BLaER1 (cell line): Measurements from ENCODE around the gene CA12.

Experiments
- H3K27ac ChIP-seq: shearing (Covaris generic); formaldehyde crosslinking; 2 replicates; pipeline ENCODE4 v1.8.1; 2022
- H3K27me3 ChIP-seq: shearing (Covaris generic); formaldehyde crosslinking; 2 replicates; pipeline ENCODE4 v1.8.1; 2022
- H3K36me3 ChIP-seq: shearing (Covaris generic); formaldehyde crosslinking; 2 replicates; pipeline ENCODE4 v1.8.1; 2022
- H3K4me1 ChIP-seq: shearing (Covaris generic); formaldehyde crosslinking; 2 replicates; pipeline ENCODE4 v1.8.1; 2022
- H3K4me2 ChIP-seq: shearing (Covaris generic); formaldehyde crosslinking; 2 replicates; pipeline ENCODE4 v1.8.1; 2022
- H3K4me3 ChIP-seq: shearing (Covaris generic); formaldehyde crosslinking; 2 replicates; pipeline ENCODE4 v1.8.1; 2022
- H3K9ac ChIP-seq: shearing (Covaris generic); formaldehyde crosslinking; 2 replicates; pipeline ENCODE4 v1.8.1; 2022
- H3K9me3 ChIP-seq: shearing (Covaris generic); formaldehyde crosslinking; 2 replicates; pipeline ENCODE4 v1.8.1; 2022
- H4K20me1 ChIP-seq: shearing (Covaris generic); formaldehyde crosslinking; 2 replicates; pipeline ENCODE4 v1.8.1; 2022
- Cebpa-rat ChIP-seq: shearing (Covaris generic); IDR thresholded peaks from 2 replicates; pipeline ENCODE4 v1.8.1; 2022

The CA12 gene

GRCh38 chr15:63402498-63403253 lies 21.0 kb upstream of the CA12 start:
- H3K4me2 ChIP-seq = no peak overlapping the region
- no peak overlapping the region for H3K4me3 ChIP-seq
- H4K20me1 ChIP-seq = no peaks in the 10 kb centered on the region

GRCh38 chr15:63401714-63402497 lies 20.3 kb upstream of the CA12 start:
- no peak for TF ChIP-seq Cebpa-rat
- Histone ChIP-seq H4K20me1 (no peaks in the 10 kb centered on the region), H3K4me2 (no peak overlapping the region), H3K9ac (no peak overlapping the region), H3K4me1 (peaks cover 22% of the 10 kb centered on the region), H3K9me3 (no peaks in the 10 kb centered on the region), H3K27ac (no peak overlapping the region), H3K4me3 (no peak overlapping the region), H3K27me3 (no peaks in the 10 kb centered on the region), H3K36me3 (no peaks in the 10 kb centered on the region)

More at GRCh38 chr15:63402498-63403253, 21.0 kb upstream of the CA12 start:
- H3K9ac ChIP-seq = no peak overlapping the region
- TF ChIP-seq Cebpa-rat = no peak
- H3K4me1 ChIP-seq = peaks cover 22% of the 10 kb centered on the region
- no peaks in the 10 kb centered on the region for H3K36me3 ChIP-seq
- no peaks in the 10 kb centered on the region for H3K9me3 ChIP-seq
- H3K27me3 ChIP-seq = no peaks in the 10 kb centered on the region
- no peak overlapping the region for H3K27ac ChIP-seq

GRCh38 chr15:63401078-63401477 lies 19.4 kb upstream of the CA12 start:
- Histone ChIP-seq H3K4me1 (peaks cover 18% of the 10 kb centered on the region), H3K4me2 (no peak overlapping the region), H3K27me3 (no peaks in the 10 kb centered on the region), H3K9me3 (no peaks in the 10 kb centered on the region), H3K4me3 (no peak overlapping the region), H3K9ac (no peak overlapping the region), H3K27ac (no peak overlapping the region), H3K36me3 (no peaks in the 10 kb centered on the region), H4K20me1 (no peaks in the 10 kb centered on the region)
- TF ChIP-seq Cebpa-rat = no peak

GRCh38 chr15:63398456-63398855 lies 16.8 kb upstream of the CA12 start:
- no peaks in the 10 kb centered on the region for H3K27me3 ChIP-seq
- no peak overlapping the region for H3K4me3 ChIP-seq
- no peaks in the 10 kb centered on the region for H3K9me3 ChIP-seq
- H3K4me2 ChIP-seq = no peak overlapping the region
- H3K4me1 ChIP-seq = no peaks in the 10 kb centered on the region
- no peak overlapping the region for H3K9ac ChIP-seq
- no peaks in the 10 kb centered on the region for H3K36me3 ChIP-seq
- no peak overlapping the region for H3K27ac ChIP-seq
- TF ChIP-seq Cebpa-rat = no peak
- H4K20me1 ChIP-seq = no peaks in the 10 kb centered on the region

GRCh38 chr15:63396152-63396928 lies 14.7 kb upstream of the CA12 start:
- H3K9ac ChIP-seq = no peak overlapping the region
- H3K27me3 ChIP-seq = no peaks in the 10 kb centered on the region
- no peak overlapping the region for H3K4me2 ChIP-seq
- TF ChIP-seq Cebpa-rat = no peak
- no peaks in the 10 kb centered on the region for H3K36me3 ChIP-seq
- H3K4me1 ChIP-seq = no peaks in the 10 kb centered on the region
- H3K9me3 ChIP-seq = no peaks in the 10 kb centered on the region
- H3K4me3 ChIP-seq = no peak overlapping the region
- no peak overlapping the region for H3K27ac ChIP-seq
- no peaks in the 10 kb centered on the region for H4K20me1 ChIP-seq

- H3K9ac ChIP-seq = no peak overlapping the region
- H3K27ac ChIP-seq = no peak overlapping the region
- TF ChIP-seq Cebpa-rat = no peak
- no peak overlapping the region for H3K4me3 ChIP-seq
- H3K27me3 ChIP-seq = no peaks in the 10 kb centered on the region
- H3K36me3 ChIP-seq = no peaks in the 10 kb centered on the region
- no peak overlapping the region for H3K4me2 ChIP-seq
- H4K20me1 ChIP-seq = no peaks in the 10 kb centered on the region
- H3K4me1 ChIP-seq = no peaks in the 10 kb centered on the region
- H3K9me3 ChIP-seq = no peaks in the 10 kb centered on the region
Observed at GRCh38 chr15:63395730-63396151, 14.1 kb upstream of the CA12 start.

GRCh38 chr15:63392361-63393009 lies 10.8 kb upstream of the CA12 start:
- no peak overlapping the region for H3K9ac ChIP-seq
- no peak for TF ChIP-seq Cebpa-rat

GRCh38 chr15:63391669-63392360 lies 10.2 kb upstream of the CA12 start:
- H3K4me1 ChIP-seq = no peaks in the 10 kb centered on the region
- H3K36me3 ChIP-seq = no peaks in the 10 kb centered on the region
- no peak for TF ChIP-seq Cebpa-rat
- no peaks in the 10 kb centered on the region for H3K27me3 ChIP-seq
- no peak overlapping the region for H3K27ac ChIP-seq
- no peak overlapping the region for H3K9ac ChIP-seq
- H3K4me3 ChIP-seq = no peak overlapping the region
- no peak overlapping the region for H3K4me2 ChIP-seq
- no peaks in the 10 kb centered on the region for H3K9me3 ChIP-seq
- H4K20me1 ChIP-seq = no peaks in the 10 kb centered on the region

More at GRCh38 chr15:63392361-63393009, 10.8 kb upstream of the CA12 start:
- no peaks in the 10 kb centered on the region for H3K36me3 ChIP-seq
- no peak overlapping the region for H3K27ac ChIP-seq
- no peaks in the 10 kb centered on the region for H3K4me1 ChIP-seq
- H3K9me3 ChIP-seq = no peaks in the 10 kb centered on the region
- no peak overlapping the region for H3K4me2 ChIP-seq
- H4K20me1 ChIP-seq = no peaks in the 10 kb centered on the region
- H3K27me3 ChIP-seq = no peaks in the 10 kb centered on the region
- H3K4me3 ChIP-seq = no peak overlapping the region

- Histone ChIP-seq H3K27ac (no peak overlapping the region), H4K20me1 (no peaks in the 10 kb centered on the region), H3K36me3 (no peaks in the 10 kb centered on the region), H3K9ac (no peak overlapping the region), H3K4me2 (no peak overlapping the region), H3K4me1 (no peaks in the 10 kb centered on the region), H3K27me3 (no peaks in the 10 kb centered on the region), H3K4me3 (no peak overlapping the region), H3K9me3 (peaks cover 3% of the 10 kb centered on the region; the same call in 1 of the 2 replicates)
- no peak for TF ChIP-seq Cebpa-rat
Observed at GRCh38 chr15:63390689-63391088, 9.0 kb upstream of the CA12 start.
